Measurements from ENCODE around the gene HERC5.

Gene HERC5

GRCh38 chr4:88448889-88449288, 8.0 kb upstream of the HERC5 start:
- DNase-seq: no peak

- no peak for DNase-seq
Observed at GRCh38 chr4:88449290-88449689, 7.6 kb upstream of the HERC5 start.

GRCh38 chr4:88451205-88451604, 5.7 kb upstream of the HERC5 start:
- DNase-seq: no peak

- DNase-seq: no peak
Observed at GRCh38 chr4:88452912-88453311, 4.0 kb upstream of the HERC5 start.

GRCh38 chr4:88457307-88458103, 586 bp downstream of the HERC5 start:
- DNase-seq: peak; percentile 34

- DNase-seq: no peak
Observed at GRCh38 chr4:88458104-88458740, 1.3 kb downstream of the HERC5 start.

GRCh38 chr4:88465653-88466192, 8.8 kb downstream of the HERC5 start:
- DNase-seq: no peak

- no peak for DNase-seq
Observed at GRCh38 chr4:88467392-88467791, 10.5 kb downstream of the HERC5 start.

GRCh38 chr4:88477229-88477860, 20.4 kb downstream of the HERC5 start:
- DNase-seq: no peak

GRCh38 chr4:88478247-88478646, 21.3 kb downstream of the HERC5 start:
- no peak for DNase-seq

- no peak for DNase-seq
Observed at GRCh38 chr4:88481537-88481936, 24.6 kb downstream of the HERC5 start.

GRCh38 chr4:88489100-88489761, 32.3 kb downstream of the HERC5 start:
- DNase-seq: no peak

- DNase-seq: no peak
Observed at GRCh38 chr4:88497859-88498409, 41.0 kb downstream of the HERC5 start.

GRCh38 chr4:88503344-88503743, 46.4 kb downstream of the HERC5 start:
- no peak for DNase-seq

GRCh38 chr4:88511236-88511635, 54.3 kb downstream of the HERC5 start:
- DNase-seq: no peak

GRCh38 chr4:88514557-88515511, 57.9 kb downstream of the HERC5 start:
- DNase-seq: peak; percentile 77

- DNase-seq: no peak
Observed at GRCh38 chr4:88516746-88517145, 59.8 kb downstream of the HERC5 start.

- DNase-seq: no peak
Observed at GRCh38 chr4:88517825-88518224, 60.9 kb downstream of the HERC5 start.

- no peak for DNase-seq
Observed at GRCh38 chr4:88518911-88519310, 62.0 kb downstream of the HERC5 start.

GRCh38 chr4:88522702-88523324, 65.9 kb downstream of the HERC5 start:
- DNase-seq: peak; percentile 14

Measured in NCI-H345 (cell line).